Activated CD4-positive, alpha-beta T cell treated with anti-CD3 and anti-CD28 coated beads for 36 hours (primary cell): ENCODE results near the gene CPPED1. TPM values are rescaled to one million over a fixed set of nuclear protein-coding genes. Genes with fewer than 3 reads are reported as not detected.
A peak's percentile ranks its signal among the peaks of the same experiment; 100 is the strongest.

Source experiments
- ATAC-seq: fragments of 200-7000 bp; cut with Tn5 transposase; one replicate; pipeline ENCODE4 v1.10.0; 2021; ENCODE audit warnings: mild to moderate bottlenecking, moderate library complexity
- CTCF ChIA-PET: fragments of 350-600 bp; sonication (Branson Sonifier 250); formaldehyde crosslinking; loops from one replicate; lab custom pipeline; 2021; ENCODE audit warnings: antibody characterized with exemption; lab: Charles Lee
- POLR2A ChIA-PET: fragments of 350-600 bp; sonication (Branson Sonifier 250); formaldehyde crosslinking; loops from one replicate; lab custom pipeline; 2021; ENCODE audit warnings: antibody characterized with exemption, inconsistent platforms; lab: Charles Lee
- DNase-seq: peaks from one replicate; pipeline ENCODE4 v3.0.0-alpha.2; 2020
- H3K27ac Mint-ChIP-seq: one replicate; pipeline ENCODE4 v1.8.0; 2021; ENCODE audit warnings: mixed read lengths
- H3K27me3 Mint-ChIP-seq: one replicate; pipeline ENCODE4 v1.8.0; 2021; ENCODE audit warnings: mixed read lengths
- H3K36me3 Mint-ChIP-seq: one replicate; pipeline ENCODE4 v1.8.0; 2021; ENCODE audit warnings: low read depth, mixed read lengths
- H3K4me1 Mint-ChIP-seq: one replicate; pipeline ENCODE4 v1.8.0; 2021; ENCODE audit warnings: mixed read lengths
- H3K4me3 Mint-ChIP-seq: one replicate; pipeline ENCODE4 v1.8.0; 2021; ENCODE audit warnings: mild to moderate bottlenecking, moderate library complexity, mixed read lengths
- H3K9me3 Mint-ChIP-seq: one replicate; pipeline ENCODE4 v1.8.0; 2021; ENCODE audit warnings: low read depth, mixed read lengths
- intact Hi-C, 2 experiments: fragments of 100-400 bp; cut with DNase I in 1 of 2; cut with micrococcal nuclease in 1 of 2; formaldehyde crosslinking; loops; one replicate each; pipeline versions ENCODE4 v1.14.2 to v1.15.1; 2022 to 2024; cut with DNase I, micrococcal nuclease
- total RNA-seq, 2 experiments: library from RNA; stranded (reverse); gene quantifications; one replicate each; pipeline ENCODE4 v1.2.3, GENCODE V29; 2021

Gene CPPED1
- total RNA-seq, 2 experiments from 2014 or later: 8.0 to 9.8 TPM

DNA sequence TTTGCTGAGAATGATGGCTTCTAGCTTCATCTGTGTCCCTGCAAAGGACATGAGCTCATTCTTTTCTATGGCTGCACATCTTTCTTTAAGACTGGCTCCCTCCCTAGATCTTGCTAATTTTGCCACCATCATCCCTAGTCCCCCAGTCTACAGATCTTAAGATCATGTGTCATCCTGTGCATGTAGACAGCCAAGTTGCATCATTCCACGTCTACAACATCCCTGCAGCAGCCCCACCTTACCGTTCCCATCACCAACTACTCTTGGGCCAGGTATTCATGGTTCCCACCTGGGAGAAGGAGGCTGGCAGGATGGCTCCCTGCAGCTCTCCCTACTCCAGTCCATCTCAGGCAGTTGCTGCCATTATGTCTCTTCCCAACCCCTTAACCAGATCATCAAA lies 12.3 kb downstream of the CPPED1 start:
- DNase-seq (no peak), ATAC-seq (no peak)
- intact Hi-C loops: no loop called here
- peaks cover 3% of the 10 kb centered on the region for H3K36me3 Mint-ChIP-seq
- ChIA-PET CTCF (interaction anchor here (1.3 kb wide), 1 partner anchor 8 kb away, joined by 3 read pairs; no protein-coding TSS in a partner anchor), POLR2A (no interaction called here)
- peaks cover 2% of the 10 kb centered on the region for H3K9me3 Mint-ChIP-seq
- no peak overlapping the region for H3K4me3 Mint-ChIP-seq
- no peak overlapping the region for H3K27ac Mint-ChIP-seq
- no peaks in the 10 kb centered on the region for H3K27me3 Mint-ChIP-seq
- no peaks in the 10 kb centered on the region for H3K4me1 Mint-ChIP-seq

DNA sequence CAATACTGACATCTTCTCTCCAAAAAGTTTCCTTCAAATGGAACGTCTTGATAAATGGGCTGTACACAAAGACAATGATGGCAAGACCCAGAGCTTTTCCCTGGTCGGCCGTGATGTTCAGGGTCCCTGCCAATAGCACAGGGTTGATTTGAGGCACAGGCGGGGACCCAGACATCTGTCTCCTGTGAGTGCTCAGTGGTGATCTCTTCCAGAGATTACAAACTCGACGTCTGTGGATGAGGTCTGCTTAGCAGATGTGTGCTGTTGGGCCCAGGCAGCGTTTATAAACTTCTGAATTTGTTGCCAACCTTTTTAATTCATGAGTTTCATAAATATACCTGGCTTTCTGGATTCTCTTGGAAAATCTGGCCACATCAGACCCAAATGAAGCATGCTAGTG lies 14.9 kb downstream of the CPPED1 start:
- CTCF ChIA-PET: no interaction called here
- H3K27me3 Mint-ChIP-seq: no peaks in the 10 kb centered on the region

GRCh38 chr16:12786081-12786480 lies 17.6 kb downstream of the CPPED1 start:
- Mint-ChIP-seq H3K9me3 (peaks cover 3% of the 10 kb centered on the region), H3K36me3 (peaks cover 2% of the 10 kb centered on the region), H3K27me3 (no peaks in the 10 kb centered on the region), H3K27ac (no peak overlapping the region), H3K4me1 (peaks cover 7% of the 10 kb centered on the region), H3K4me3 (no peak overlapping the region)
- intact Hi-C loops: no loop called here
- CTCF ChIA-PET: no interaction called here
- no peak for ATAC-seq
- DNase-seq: no peak
- POLR2A ChIA-PET: no interaction called here

More for the DNA sequence above, 14.9 kb downstream of the CPPED1 start:
- H3K9me3 Mint-ChIP-seq: peaks cover 2% of the 10 kb centered on the region
- ATAC-seq: no peak
- intact Hi-C loops: no loop called here
- H3K4me1 Mint-ChIP-seq: no peaks in the 10 kb centered on the region
- no peak overlapping the region for H3K4me3 Mint-ChIP-seq
- no peak for DNase-seq
- no peak overlapping the region for H3K27ac Mint-ChIP-seq
- H3K36me3 Mint-ChIP-seq: peaks cover 3% of the 10 kb centered on the region
- POLR2A ChIA-PET: no interaction called here

- POLR2A ChIA-PET: no interaction called here
- no peak for ATAC-seq
These were observed 19.6 kb downstream of the CPPED1 start for GRCh38 chr16:12784076-12784475.

GRCh38 chr16:12781777-12782176 lies 21.9 kb downstream of the CPPED1 start:
- H3K4me1 Mint-ChIP-seq: peaks cover 7% of the 10 kb centered on the region
- ATAC-seq: peak; percentile 91
- H3K27me3 Mint-ChIP-seq: no peaks in the 10 kb centered on the region
- DNase-seq: peak; percentile 58
- no peak overlapping the region for H3K4me3 Mint-ChIP-seq
- H3K9me3 Mint-ChIP-seq: peaks cover 3% of the 10 kb centered on the region
- peak overlapping the region; percentile 31 for H3K27ac Mint-ChIP-seq
- intact Hi-C loops: loop anchor here in 1 of 2 experiments (1.0 kb wide), 1 partner anchor 31 kb away; no protein-coding TSS in a partner anchor
- ChIA-PET POLR2A (no interaction called here), CTCF (interaction anchor here (1.3 kb wide), 1 partner anchor 19 kb away, joined by 3 read pairs; no protein-coding TSS in a partner anchor)
- peaks cover 14% of the 10 kb centered on the region for H3K36me3 Mint-ChIP-seq

More at GRCh38 chr16:12784076-12784475, 19.6 kb downstream of the CPPED1 start:
- intact Hi-C loops: no loop called here
- peaks cover 7% of the 10 kb centered on the region for H3K4me1 Mint-ChIP-seq
- no peak for DNase-seq
- CTCF ChIA-PET: interaction anchor here (0.8 to 0.9 kb wide), 2 partner anchors 16 to 72 kb away, joined by 3 to 5 read pairs; no protein-coding TSS in a partner anchor
- peaks cover 14% of the 10 kb centered on the region for H3K36me3 Mint-ChIP-seq
- no peaks in the 10 kb centered on the region for H3K27me3 Mint-ChIP-seq
- no peak overlapping the region for H3K4me3 Mint-ChIP-seq
- H3K27ac Mint-ChIP-seq: no peak overlapping the region
- H3K9me3 Mint-ChIP-seq: peaks cover 3% of the 10 kb centered on the region

DNA sequence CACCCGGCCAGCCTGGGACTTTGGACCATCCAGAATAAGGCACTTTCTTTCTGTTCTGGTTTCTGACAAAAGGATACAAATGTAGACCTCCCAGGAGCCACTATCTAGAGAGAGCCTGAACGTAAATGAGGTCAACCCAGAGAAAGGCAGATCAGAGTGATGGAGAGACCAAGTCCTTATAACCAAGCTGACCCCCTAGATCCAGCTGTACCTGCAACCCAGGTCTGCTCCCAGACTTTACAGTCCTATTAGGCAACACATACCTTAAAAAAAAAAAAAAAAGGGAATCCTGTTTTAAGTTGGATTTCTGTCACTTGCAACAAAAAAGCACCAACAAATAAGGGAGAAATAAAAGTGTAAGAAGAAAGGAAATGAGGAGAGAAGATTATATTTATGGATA lies 23.2 kb downstream of the CPPED1 start:
- Mint-ChIP-seq H3K27me3 (no peaks in the 10 kb centered on the region), H3K9me3 (peaks cover 5% of the 10 kb centered on the region), H3K4me3 (no peak overlapping the region), H3K36me3 (peaks cover 23% of the 10 kb centered on the region), H3K4me1 (peaks cover 7% of the 10 kb centered on the region), H3K27ac (no peak overlapping the region)
- POLR2A ChIA-PET: no interaction called here
- ATAC-seq: no peak
- intact Hi-C loops: no loop called here
- DNase-seq: no peak
- CTCF ChIA-PET: no interaction called here

DNA sequence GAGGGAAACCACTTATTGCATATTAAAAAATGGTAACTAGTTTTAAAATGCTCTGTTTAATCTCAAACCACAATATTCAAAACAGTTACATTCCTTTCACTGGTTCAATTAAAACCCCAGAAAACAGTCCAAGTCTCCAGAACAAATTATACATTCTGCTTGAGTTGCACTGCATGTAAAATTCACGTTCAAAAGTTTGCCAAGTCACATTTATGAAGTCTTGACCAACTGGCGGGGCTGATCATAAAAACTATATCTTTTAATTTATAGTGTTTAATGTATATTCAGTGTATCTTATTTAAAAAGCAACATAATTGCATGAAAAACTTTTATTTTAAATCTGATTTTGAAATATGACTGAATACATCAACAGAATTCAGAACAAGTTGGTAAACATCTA lies 25.0 kb downstream of the CPPED1 start:
- ChIA-PET POLR2A (no interaction called here), CTCF (no interaction called here)
- DNase-seq (no peak), ATAC-seq (no peak)
- H3K27me3 Mint-ChIP-seq: no peaks in the 10 kb centered on the region
- intact Hi-C loops: no loop called here
- peaks cover 7% of the 10 kb centered on the region for H3K4me1 Mint-ChIP-seq
- H3K9me3 Mint-ChIP-seq: peaks cover 4% of the 10 kb centered on the region
- no peak overlapping the region for H3K27ac Mint-ChIP-seq
- H3K36me3 Mint-ChIP-seq: peaks cover 25% of the 10 kb centered on the region
- no peak overlapping the region for H3K4me3 Mint-ChIP-seq

DNA sequence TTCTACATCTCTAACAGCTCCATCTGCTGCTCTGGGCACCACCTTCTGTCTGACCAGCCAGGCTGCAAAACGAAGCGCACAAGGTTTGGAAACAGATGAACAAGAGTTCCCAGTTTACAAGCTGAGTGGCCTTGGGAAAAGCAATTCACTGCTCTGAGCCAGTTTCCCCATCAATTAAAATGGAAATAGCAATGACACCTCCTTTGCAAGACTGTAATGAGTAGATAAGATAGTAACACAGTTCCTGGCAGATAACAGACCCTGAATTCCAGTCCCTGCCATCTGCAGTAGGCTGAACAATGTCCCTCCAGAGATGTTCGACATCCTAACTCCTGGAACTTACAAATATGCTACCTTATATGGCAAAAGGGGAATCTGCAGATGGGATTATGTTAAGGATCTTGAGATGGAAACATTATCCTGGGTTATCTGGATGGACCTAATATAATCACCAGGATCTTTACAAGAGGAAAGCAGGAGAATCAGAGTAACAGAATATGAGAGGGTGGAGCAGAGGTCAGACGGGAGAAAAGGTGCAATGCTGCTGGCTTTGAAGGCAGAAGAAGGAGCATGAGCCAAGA lies 27.9 kb downstream of the CPPED1 start:
- Mint-ChIP-seq H3K4me3 (no peak overlapping the region), H3K36me3 (peaks cover 21% of the 10 kb centered on the region), H3K4me1 (no peaks in the 10 kb centered on the region), H3K9me3 (peaks cover 2% of the 10 kb centered on the region), H3K27ac (no peak overlapping the region), H3K27me3 (no peaks in the 10 kb centered on the region)
- intact Hi-C loops: no loop called here
- POLR2A ChIA-PET: no interaction called here
- no peak for ATAC-seq
- CTCF ChIA-PET: interaction anchor here (0.7 kb wide), 1 partner anchor 1529 kb away, joined by 3 read pairs; no protein-coding TSS in a partner anchor
- DNase-seq: no peak

- Mint-ChIP-seq H3K27me3 (no peaks in the 10 kb centered on the region), H3K36me3 (peaks cover 14% of the 10 kb centered on the region), H3K9me3 (peaks cover 2% of the 10 kb centered on the region), H3K4me1 (peaks cover 2% of the 10 kb centered on the region), H3K4me3 (no peak overlapping the region), H3K27ac (no peak overlapping the region)
- DNase-seq (no peak), ATAC-seq (no peak)
- ChIA-PET POLR2A (no interaction called here), CTCF (no interaction called here)
- intact Hi-C loops: no loop called here
These were observed 30.5 kb downstream of the CPPED1 start for GRCh38 chr16:12773221-12773620.

DNA sequence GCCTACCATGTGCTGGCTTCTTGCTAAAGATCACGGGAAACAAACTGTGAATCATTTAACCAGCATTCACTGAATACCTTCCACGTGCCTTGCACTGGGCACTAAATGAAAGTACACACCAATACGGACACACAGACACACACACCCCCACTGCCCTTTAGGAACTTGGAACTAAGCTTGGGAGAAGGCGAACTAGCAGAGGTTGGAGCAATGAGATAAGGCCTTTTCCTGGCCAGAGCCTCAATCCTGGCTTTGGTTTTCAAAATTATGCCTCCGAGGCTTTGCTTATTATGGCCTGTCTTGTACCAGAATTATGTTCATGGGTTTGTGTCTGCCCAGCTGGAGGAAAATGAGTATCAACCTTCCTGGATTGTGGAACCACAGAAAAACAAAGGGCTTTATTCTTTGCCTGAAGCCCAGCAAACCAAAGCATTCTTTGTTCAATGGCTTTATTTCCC lies 32.3 kb downstream of the CPPED1 start:
- Mint-ChIP-seq H3K27ac (no peak overlapping the region), H3K4me3 (no peak overlapping the region), H3K9me3 (peaks cover 2% of the 10 kb centered on the region), H3K4me1 (peaks cover 11% of the 10 kb centered on the region), H3K27me3 (no peaks in the 10 kb centered on the region), H3K36me3 (peaks cover 13% of the 10 kb centered on the region)
- intact Hi-C loops: no loop called here
- ATAC-seq: no peak
- no peak for DNase-seq
- POLR2A ChIA-PET: no interaction called here
- CTCF ChIA-PET: interaction anchor here (0.6 kb wide), 1 partner anchor 104 kb away, joined by 3 read pairs; no protein-coding TSS in a partner anchor

DNA sequence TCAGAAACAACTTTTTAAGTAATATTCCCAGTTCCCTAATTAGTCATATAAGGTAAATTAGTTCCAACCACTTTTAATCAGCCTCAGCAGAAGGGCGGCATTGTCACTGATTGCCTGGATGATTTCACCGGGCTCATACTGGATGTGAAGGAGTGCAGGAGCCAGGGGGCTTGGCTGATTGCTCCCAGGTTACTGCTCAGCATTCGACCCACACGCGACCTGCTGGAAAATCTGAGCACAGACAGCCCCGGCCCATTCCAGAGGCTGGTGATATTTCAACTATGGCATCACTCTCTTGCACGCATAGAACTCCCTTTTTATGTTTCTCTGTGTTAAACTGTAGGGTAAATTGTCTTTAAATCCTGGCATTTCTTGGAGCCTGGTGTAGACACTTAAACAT lies 34.2 kb downstream of the CPPED1 start:
- CTCF ChIA-PET: no interaction called here
- Mint-ChIP-seq H3K4me3 (no peak overlapping the region), H3K27ac (no peak overlapping the region), H3K36me3 (peaks cover 5% of the 10 kb centered on the region), H3K27me3 (no peaks in the 10 kb centered on the region), H3K4me1 (peaks cover 11% of the 10 kb centered on the region), H3K9me3 (no peaks in the 10 kb centered on the region)
- intact Hi-C loops: no loop called here
- ATAC-seq: no peak
- POLR2A ChIA-PET: no interaction called here
- no peak for DNase-seq

DNA sequence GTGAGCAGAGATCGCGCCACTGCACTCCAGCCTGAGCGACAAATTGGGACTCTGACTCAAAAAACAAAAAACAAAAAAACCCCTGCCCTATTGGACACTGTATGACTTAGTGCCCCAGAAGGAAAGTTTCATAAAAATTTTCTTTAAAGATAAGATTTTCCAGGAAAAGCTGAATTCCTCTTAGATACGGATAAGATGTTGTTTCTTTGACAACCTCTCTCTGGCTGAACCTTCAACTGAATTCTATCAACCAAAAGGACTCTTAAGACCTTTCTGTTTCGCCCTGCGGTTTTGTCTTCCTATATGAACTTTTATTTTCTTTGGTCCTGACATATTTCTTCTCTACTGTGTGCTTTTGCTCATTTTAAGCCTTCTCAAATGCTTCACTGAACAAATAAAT lies 35.8 kb downstream of the CPPED1 start:
- H3K4me3 Mint-ChIP-seq: no peak overlapping the region
- ChIA-PET POLR2A (no interaction called here), CTCF (interaction anchor here (0.6 to 2.1 kb wide), 2 partner anchors 13 to 17 kb away, joined by 3 to 5 read pairs; no protein-coding TSS in a partner anchor)
- intact Hi-C loops: no loop called here
- H3K27ac Mint-ChIP-seq: peak overlapping the region; percentile 38
- H3K9me3 Mint-ChIP-seq: no peaks in the 10 kb centered on the region
- no peaks in the 10 kb centered on the region for H3K27me3 Mint-ChIP-seq
- DNase-seq (no peak), ATAC-seq (peak; percentile 64)
- H3K4me1 Mint-ChIP-seq: peaks cover 11% of the 10 kb centered on the region
- H3K36me3 Mint-ChIP-seq: peaks cover 3% of the 10 kb centered on the region
